Osteoblast (primary cell): ENCODE results near the gene LRRC1. TPM values are rescaled to one million over a fixed set of nuclear protein-coding genes. Genes with fewer than 3 reads are reported as not detected.

Source experiments
- DNase-seq: peaks from one replicate; pipeline ENCODE4 v3.0.0; 2011; ENCODE audit warnings: low spot score, mixed read lengths; ENCODE audit not compliant: insufficient read length; ENCODE audit errors: missing footprints
- H2AFZ ChIP-seq: 2 replicates; pipeline ENCODE4 v1.6.0; 2011; ENCODE audit warnings: mild to moderate bottlenecking, low read length
- H3K27ac ChIP-seq: 2 replicates; pipeline ENCODE4 v1.5.1; 2011; ENCODE audit warnings: mild to moderate bottlenecking, low read depth, low read length, moderate library complexity
- H3K27me3 ChIP-seq: 2 replicates; pipeline ENCODE4 v1.6.0; 2012; ENCODE audit warnings: mild to moderate bottlenecking, control low read depth, inconsistent platforms, low read length, moderate library complexity; ENCODE audit not compliant: insufficient read depth
- H3K36me3 ChIP-seq: 2 replicates; pipeline ENCODE4 v1.5.1; 2011; ENCODE audit warnings: mild to moderate bottlenecking, low read length, control low read depth, moderate library complexity; ENCODE audit not compliant: insufficient read depth
- H3K4me1 ChIP-seq: 2 replicates; pipeline ENCODE4 v1.5.1; 2011; ENCODE audit warnings: mild to moderate bottlenecking, low read length, control low read depth, moderate library complexity; ENCODE audit not compliant: insufficient read depth
- H3K4me2 ChIP-seq: 2 replicates; pipeline ENCODE4 v1.6.0; 2011; ENCODE audit warnings: mild to moderate bottlenecking, low read length; ENCODE audit not compliant: insufficient read depth
- H3K4me3 ChIP-seq: fragments of 200-600 bp; sonication (generic); 3 replicates; pipeline ENCODE4 v1.5.1; 2012; ENCODE audit warnings: mild to moderate bottlenecking, low read length, inconsistent platforms; ENCODE audit not compliant: insufficient read depth
- H3K79me2 ChIP-seq: 2 replicates; pipeline ENCODE4 v1.6.0; 2012; ENCODE audit warnings: mild to moderate bottlenecking, low read length, control low read depth, inconsistent platforms; ENCODE audit not compliant: insufficient read depth
- H3K9me3 ChIP-seq: 2 replicates; pipeline ENCODE4 v1.5.1; 2011; ENCODE audit warnings: low read depth, low read length, control low read depth
- H4K20me1 ChIP-seq: 2 replicates; pipeline ENCODE4 v1.6.0; 2012; ENCODE audit warnings: mild to moderate bottlenecking, low read length, control low read depth; ENCODE audit not compliant: insufficient read depth
- total RNA-seq: library from RNA; depleted of rRNA; stranded (reverse); fragments of >200 nt; gene quantifications from 2 replicates; pipeline ENCODE4 v1.2.3, GENCODE V29; 2012
- TF ChIP-seq, protein P1 (sequence below): IDR thresholded peaks from 2 replicates; pipeline ENCODE4 v1.5.1; 2011; ENCODE audit warnings: mild to moderate bottlenecking, low read depth, low read length, moderate library complexity; ENCODE audit errors: extremely low read depth

Gene LRRC1
- total RNA-seq, 1 donor: 7.2 TPM

DNA sequence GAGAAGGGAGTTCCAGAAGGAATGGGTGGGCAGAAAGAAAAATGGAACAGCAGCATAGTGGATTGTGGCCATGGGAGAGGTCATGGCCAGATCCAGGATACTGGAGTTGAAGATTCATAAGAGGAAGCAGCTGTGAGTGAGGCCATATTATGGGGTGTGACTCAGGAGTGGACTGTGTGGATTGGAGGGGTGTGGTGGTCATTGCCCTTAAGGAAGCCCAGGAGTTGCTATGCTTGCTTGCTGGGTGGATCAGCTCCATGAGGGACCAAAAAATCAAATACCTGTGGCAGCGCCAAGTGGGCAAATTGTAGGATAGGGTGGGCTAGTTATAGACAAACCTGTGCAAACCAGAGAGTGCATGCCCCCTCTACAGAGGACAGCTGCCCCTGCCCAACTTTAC is 18.3 kb downstream of the LRRC1 start:
- Histone ChIP-seq H3K79me2 (peaks cover 4% of the 10 kb centered on the region), H3K27me3 (no peaks in the 10 kb centered on the region), H3K4me2 (no peak overlapping the region), H3K4me3 (no peak overlapping the region), H3K36me3 (no peaks in the 10 kb centered on the region), H3K9me3 (no peaks in the 10 kb centered on the region), H3K4me1 (peaks cover 3% of the 10 kb centered on the region), H2AFZ (no peak overlapping the region), H3K27ac (no peak overlapping the region), H4K20me1 (no peaks in the 10 kb centered on the region)
- DNase-seq: peak; percentile 78
- TF ChIP-seq, protein P1, sequence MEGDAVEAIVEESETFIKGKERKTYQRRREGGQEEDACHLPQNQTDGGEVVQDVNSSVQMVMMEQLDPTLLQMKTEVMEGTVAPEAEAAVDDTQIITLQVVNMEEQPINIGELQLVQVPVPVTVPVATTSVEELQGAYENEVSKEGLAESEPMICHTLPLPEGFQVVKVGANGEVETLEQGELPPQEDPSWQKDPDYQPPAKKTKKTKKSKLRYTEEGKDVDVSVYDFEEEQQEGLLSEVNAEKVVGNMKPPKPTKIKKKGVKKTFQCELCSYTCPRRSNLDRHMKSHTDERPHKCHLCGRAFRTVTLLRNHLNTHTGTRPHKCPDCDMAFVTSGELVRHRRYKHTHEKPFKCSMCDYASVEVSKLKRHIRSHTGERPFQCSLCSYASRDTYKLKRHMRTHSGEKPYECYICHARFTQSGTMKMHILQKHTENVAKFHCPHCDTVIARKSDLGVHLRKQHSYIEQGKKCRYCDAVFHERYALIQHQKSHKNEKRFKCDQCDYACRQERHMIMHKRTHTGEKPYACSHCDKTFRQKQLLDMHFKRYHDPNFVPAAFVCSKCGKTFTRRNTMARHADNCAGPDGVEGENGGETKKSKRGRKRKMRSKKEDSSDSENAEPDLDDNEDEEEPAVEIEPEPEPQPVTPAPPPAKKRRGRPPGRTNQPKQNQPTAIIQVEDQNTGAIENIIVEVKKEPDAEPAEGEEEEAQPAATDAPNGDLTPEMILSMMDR: no peak

GRCh38 chr6:53813801-53814200 is 19.0 kb downstream of the LRRC1 start:
- Histone ChIP-seq H4K20me1 (no peaks in the 10 kb centered on the region), H3K27ac (no peak overlapping the region), H3K4me2 (no peak overlapping the region), H3K79me2 (peaks cover 4% of the 10 kb centered on the region), H3K9me3 (no peaks in the 10 kb centered on the region), H3K36me3 (no peaks in the 10 kb centered on the region), H3K4me1 (peaks cover 3% of the 10 kb centered on the region), H3K4me3 (no peak overlapping the region), H3K27me3 (no peaks in the 10 kb centered on the region), H2AFZ (no peak overlapping the region)
- DNase-seq: no peak
- TF ChIP-seq, protein P1: no peak

DNA sequence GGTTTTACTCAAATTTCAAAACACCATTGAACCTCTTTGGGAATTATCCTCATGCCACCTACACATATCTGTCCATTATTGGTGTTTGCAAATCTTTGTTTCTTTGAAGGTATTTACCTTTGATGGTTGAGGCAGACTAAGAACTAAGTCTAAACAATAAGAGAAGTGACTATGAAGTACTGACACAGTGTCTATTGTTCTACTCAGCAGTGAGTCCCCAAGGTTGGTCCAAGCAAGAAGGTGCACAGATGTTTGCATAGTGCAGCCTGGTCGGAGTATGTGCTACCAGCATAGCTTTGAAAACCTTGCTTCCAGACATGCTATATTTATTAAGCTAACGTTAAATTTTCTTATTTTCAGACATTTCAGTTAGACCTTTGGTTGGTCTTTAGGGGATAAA is 19.5 kb downstream of the LRRC1 start:
- H3K4me3 ChIP-seq: no peak overlapping the region
- peaks cover 4% of the 10 kb centered on the region for H3K79me2 ChIP-seq
- no peak overlapping the region for H3K4me2 ChIP-seq
- H3K9me3 ChIP-seq: no peaks in the 10 kb centered on the region
- DNase-seq: no peak
- TF ChIP-seq, protein P1: no peak
- H4K20me1 ChIP-seq: no peaks in the 10 kb centered on the region
- no peaks in the 10 kb centered on the region for H3K27me3 ChIP-seq
- no peaks in the 10 kb centered on the region for H3K36me3 ChIP-seq
- H3K4me1 ChIP-seq: peaks cover 3% of the 10 kb centered on the region
- no peak overlapping the region for H2AFZ ChIP-seq
- H3K27ac ChIP-seq: no peak overlapping the region

DNA sequence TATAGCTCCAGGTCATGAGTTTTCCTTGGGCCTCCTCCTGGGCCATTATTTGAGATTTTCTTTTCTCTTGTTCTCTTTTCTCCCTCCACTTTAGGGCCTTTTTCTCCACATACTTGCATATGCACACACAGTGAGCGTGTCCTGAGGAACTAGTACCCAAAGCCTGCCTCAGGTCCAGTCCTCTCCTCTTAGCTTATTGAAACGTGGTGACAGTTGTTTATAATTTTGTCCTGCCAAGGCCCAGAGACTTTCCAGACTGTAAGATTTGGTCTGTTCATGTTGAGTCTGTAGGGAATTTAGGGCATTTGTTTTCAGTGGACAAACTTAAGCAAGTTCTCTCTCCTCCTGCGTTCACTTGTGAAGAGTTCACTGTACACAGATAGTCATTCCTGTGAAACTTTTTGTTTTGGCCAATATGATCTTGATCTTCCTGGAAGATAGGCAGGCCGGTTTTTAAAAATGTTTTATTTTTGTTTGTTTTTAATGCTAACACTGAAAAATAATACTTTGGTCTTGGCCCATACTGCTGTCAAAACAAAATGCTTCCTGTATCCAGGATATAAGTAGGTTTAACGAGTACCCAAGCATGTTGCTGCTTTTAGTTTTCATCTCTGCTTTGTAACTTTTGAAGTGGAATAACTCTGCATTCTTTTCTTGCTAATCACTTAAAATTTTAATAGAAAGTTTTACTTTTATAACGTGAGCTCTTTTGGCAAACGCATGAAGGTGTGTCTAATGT is 20.7 kb downstream of the LRRC1 start:
- Histone ChIP-seq H3K9me3 (no peaks in the 10 kb centered on the region), H3K4me2 (peak overlapping the region; percentile 59), H3K4me3 (no peak overlapping the region), H3K27me3 (no peaks in the 10 kb centered on the region), H3K79me2 (peaks cover 4% of the 10 kb centered on the region), H3K36me3 (no peaks in the 10 kb centered on the region), H2AFZ (peak overlapping the region; percentile 17), H3K4me1 (peaks cover 3% of the 10 kb centered on the region), H4K20me1 (no peaks in the 10 kb centered on the region), H3K27ac (no peak overlapping the region)
- DNase-seq: peak; percentile 55
- TF ChIP-seq, protein P1: no peak
